GM12865 (cell line): ENCODE data around the gene POGLUT2.

Experiments
- DNase-seq: peaks from one replicate; pipeline ENCODE4 v3.0.0; 2010; ENCODE audit warnings: low read depth
- H3K4me3 ChIP-seq: 2 replicates; pipeline ENCODE4 v1.5.1; 2011; ENCODE audit warnings: mild to moderate bottlenecking, low read depth, low read length, control low read depth
- CTCF ChIP-seq: IDR thresholded peaks from 2 replicates; pipeline ENCODE4 v1.5.1; 2011; ENCODE audit warnings: low read length, control low read depth, low read depth, inconsistent platforms; ENCODE audit not compliant: insufficient read depth; ENCODE audit errors: missing control alignments

POGLUT2 gene

GRCh38 chr13:102805680-102806079, 6.9 kb upstream of the POGLUT2 start:
- DNase-seq, result no peak
- no peak overlapping the region for H3K4me3 ChIP-seq
- no peak for TF ChIP-seq CTCF

DNA sequence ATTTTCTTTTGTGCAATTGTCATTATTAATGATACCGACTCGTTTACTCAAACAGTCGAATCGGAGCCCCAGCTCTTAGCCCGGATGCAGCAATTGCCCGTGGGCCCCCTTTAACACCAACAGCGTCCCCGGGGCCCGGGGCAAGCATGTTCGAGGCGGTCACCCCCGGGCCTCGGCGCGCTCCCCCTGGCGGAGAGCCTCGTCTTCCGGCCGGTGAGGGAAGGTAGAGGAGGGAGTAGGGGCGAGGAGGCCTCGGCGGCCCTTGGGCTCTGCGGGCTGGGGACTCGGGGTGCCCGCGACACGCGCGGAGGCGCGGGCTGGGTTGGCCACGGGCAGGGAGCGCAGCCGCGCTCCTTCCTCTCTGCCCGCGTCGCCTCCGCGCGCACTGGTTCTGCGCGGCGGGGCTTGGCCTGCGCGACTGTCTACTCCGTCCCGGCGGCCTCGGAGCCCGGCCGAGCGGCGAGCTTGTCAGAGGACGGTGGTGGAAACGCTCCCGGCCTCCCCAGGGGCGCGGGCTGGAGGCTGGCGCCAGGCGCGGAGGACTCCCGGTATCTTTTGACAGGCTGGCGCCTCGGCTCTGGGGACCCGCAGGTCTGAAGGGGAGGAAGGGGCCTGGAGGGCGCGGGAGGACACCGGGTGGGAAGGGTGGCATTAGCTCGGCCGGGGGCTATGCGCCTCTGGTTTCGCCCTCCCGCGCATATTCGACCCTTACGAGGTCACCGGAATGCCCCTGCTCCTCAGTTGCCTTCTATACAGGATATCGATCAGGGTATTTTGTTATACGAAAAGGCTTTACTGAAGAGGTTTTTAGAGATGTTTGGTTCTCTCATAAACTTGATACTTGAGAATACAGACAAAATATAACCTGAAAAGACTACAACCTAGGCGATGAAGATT, 1.6 kb upstream of the POGLUT2 start:
- H3K4me3 ChIP-seq, result peak overlapping the region; percentile 86
- peak; percentile 90 for DNase-seq
- peak; percentile 83 for TF ChIP-seq CTCF

DNA sequence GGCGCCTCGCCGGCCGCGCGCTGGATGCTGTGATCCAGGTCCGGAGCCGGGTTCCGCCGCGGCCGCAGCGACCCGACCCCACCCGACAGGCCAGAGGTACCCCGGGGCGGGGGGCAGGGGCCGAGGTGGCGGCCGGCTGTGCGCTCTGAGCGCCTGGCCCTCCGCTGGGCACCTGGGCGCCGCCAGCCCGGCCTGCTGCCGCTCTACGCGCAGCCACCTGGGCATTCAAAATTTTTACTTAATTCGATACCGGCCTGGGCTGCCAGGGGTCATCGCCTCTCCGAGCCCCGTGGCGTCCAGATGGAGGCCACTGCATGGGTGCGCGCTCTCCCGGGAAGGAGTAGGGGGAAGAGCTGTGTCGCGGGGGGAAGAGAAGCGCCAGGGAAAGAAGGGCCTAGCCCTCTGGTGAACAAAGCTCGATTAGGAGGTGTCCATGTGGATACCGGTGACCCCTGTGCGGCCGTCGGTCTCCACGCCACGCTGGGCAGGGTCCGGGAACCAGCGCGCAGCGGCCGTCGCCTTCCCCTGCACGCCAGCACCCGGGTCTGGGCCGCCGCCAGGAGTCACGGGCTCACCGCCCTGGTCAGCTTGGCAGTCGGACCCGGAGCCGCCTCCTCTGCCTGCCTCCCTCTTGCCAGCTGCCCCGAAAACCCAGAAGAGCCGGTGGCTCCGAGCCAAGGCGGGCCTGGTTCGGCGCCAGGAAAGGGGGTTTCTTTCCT, 809 bp upstream of the POGLUT2 start:
- TF ChIP-seq CTCF, result no peak
- peak; percentile 8 for DNase-seq
- peak overlapping the region; percentile 86 for H3K4me3 ChIP-seq

DNA sequence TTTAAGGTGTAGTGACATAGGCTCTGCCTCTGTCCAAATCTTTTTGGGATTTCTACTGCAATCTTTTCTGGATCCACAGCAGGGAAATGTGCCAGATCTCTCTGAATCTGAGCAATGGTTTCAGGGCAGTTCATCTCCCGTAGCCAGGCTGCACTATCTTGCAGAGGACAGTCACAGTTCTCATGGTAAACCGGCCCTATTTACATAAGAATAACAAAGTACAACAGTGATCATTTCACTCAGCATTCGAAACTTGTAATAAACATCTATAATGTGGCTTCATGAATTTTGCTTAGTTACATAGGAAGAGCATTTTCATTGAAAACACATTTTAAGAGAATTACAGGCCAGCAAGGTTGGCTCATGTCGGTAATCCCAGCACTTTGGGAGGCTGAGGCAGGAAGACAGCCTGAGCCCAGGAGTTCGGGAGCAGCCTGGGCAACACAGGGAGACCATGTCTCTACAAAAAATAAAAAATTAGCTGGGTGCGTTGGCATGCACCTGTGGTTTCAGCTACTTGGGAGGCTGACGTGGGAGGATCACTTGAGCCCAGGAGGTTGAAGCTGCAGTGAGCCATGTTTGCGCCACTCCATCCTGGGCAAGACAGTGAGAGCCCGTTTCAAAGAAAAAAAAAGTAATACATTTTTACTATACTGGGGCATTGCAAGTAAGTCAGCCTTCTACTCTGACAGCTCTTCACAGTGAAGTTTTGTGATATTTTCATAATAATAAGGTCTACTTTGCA, 5.0 kb downstream of the POGLUT2 start:
- TF ChIP-seq CTCF, result no peak
- H3K4me3 ChIP-seq, result no peak overlapping the region
- no peak for DNase-seq

- no peak for DNase-seq
- H3K4me3 ChIP-seq, result no peak overlapping the region
- no peak for TF ChIP-seq CTCF
These were observed 6.4 kb downstream of the POGLUT2 start for GRCh38 chr13:102792396-102792795.

DNA sequence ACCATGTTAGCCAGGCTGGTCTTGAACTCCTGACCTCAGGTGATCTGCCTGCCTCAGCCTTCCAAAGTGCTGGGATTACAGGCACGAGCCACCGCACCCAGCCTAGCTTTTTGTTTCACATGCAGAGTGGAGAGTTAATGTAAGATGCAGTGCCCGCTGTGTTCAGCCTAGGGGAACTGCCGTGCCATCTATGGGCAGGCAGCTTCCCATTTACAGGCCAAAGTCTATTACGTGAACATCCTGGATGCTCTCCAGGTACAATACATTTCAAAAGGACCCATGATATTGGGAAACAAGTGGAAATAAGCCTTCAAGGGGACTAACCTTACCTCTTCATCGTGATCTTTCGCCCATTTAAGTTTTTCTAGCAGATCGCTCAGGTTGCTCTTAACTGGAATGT, 10.1 kb downstream of the POGLUT2 start:
- H3K4me3 ChIP-seq, result no peak overlapping the region
- no peak for TF ChIP-seq CTCF
- DNase-seq, result no peak
